Measurements from ENCODE around the gene PHF19.

PHF19 gene

DNA sequence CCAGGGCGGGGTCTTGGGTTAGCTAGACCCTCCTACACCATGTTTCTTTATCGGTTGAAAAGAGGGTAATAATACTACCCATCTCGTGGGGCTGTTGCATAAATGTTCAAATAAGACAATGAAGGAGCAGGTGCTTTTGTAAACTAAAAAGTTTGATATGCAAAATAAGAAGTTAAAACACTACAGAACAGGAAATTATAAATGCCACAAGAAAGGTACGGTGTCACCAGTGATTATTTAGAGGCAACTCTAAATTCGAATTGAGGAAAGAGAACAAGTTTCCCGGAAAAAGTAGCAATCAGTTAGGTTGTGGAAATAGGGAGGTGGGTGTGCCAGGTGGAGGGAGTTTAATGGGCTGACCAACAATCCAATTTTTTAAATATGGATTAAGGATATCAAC lies 2.5 kb upstream of the PHF19 start:
- Histone ChIP-seq H3K36me3 (ENCODE audit: insufficient read depth, low read length) (peaks cover 5% of the 10 kb centered on the region), H3K27me3 (ENCODE audit: insufficient read depth, low read length) (no peaks in the 10 kb centered on the region), H2AFZ (ENCODE audit: low read depth, low read length) (no peak overlapping the region), H3K4me3 (ENCODE audit: low read length) (no peak overlapping the region), H3K4me1 (ENCODE audit: insufficient read depth, low read length) (peaks cover 10% of the 10 kb centered on the region), H3K9me3 (ENCODE audit: low read length) (no peaks in the 10 kb centered on the region)

DNA sequence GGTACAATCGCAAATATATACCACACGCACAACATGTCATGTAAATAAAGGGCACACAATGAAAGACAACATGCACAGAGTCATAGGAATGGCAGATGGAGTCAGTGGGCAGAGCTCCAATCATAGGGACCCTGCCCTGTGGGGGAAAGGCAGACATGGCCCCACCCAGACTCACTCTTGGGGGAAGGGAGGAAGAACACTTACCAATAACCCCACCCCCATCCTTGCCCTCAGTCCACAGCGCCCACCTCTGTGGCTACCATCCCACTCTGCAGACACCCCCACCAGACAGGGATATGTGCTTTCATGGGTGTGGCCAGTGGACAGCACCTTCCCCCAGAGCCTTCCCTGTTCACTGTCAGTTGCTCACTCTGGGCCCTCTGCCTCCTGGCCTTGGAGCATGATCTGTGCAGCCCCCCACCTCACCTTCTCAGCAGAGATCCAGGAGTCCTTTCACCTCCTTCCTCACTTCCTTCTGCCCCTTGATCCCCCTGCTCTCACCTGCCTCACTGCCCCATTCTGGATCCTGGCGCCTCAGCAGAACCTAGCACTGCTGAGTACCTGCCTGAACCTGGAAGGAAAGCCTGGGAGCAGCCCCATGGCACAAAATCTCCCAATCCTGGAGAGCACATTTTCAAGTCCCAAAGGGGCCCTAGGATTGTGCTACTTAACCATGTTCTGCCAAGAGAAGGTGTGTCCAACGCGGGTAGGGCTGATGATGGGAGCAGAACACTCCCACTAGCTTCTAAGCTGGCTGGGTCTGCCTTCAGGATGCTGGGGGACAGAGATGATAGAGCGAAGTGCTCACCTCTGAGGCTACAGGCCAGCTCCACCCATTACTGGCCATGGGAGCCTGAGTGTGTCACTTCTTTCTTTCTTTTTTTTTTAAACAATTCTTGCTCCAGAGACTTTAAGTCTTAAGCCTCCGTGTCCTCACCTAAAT lies 1.5 kb upstream of the PHF19 start:
- H3K27me3 ChIP-seq (ENCODE audit: insufficient read depth, low read length) = no peaks in the 10 kb centered on the region
- H3K9me3 ChIP-seq (ENCODE audit: low read length) = no peaks in the 10 kb centered on the region
- H3K4me1 ChIP-seq (ENCODE audit: insufficient read depth, low read length) = peaks cover 10% of the 10 kb centered on the region
- H3K36me3 ChIP-seq (ENCODE audit: insufficient read depth, low read length) = peaks cover 14% of the 10 kb centered on the region
- no peak overlapping the region for H2AFZ ChIP-seq (ENCODE audit: low read depth, low read length)
- H3K4me3 ChIP-seq (ENCODE audit: low read length) = no peak overlapping the region

DNA sequence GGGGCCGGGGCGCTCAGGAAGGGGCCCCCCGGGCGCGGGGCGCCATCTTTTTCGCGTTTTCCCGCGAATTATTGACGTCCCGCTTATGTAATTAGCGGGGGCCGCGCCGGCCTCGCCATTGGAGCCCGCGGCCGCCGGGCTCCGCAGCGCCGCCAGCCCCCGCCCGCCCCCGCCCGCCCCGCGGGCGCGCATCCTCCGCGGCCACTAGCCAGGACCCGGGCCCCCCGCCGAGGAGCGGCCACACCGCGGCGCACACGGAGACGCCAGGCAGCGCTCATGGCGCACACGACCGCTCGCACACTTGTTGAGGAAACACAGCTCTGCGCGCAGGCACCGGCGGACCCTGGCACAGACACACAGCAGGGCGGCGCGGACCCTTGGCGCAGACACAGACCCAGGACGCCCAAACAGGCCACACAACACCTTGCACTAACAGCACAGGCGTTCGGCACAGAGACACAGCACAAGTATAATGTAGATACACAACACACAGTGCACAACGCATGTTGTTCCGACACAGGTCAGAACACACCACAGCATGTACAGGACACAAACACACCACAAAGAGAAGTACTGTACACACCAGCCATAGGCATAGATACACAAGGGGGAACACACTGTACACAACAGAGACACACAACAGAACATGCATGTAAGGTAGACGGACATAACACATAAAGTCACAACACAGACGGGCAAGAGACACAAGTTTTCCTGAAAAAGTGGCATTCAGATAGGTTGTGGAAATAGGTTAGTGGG lies 467 bp upstream of the PHF19 start:
- peaks cover 10% of the 10 kb centered on the region for H3K4me1 ChIP-seq (ENCODE audit: insufficient read depth, low read length)
- H2AFZ ChIP-seq (ENCODE audit: low read depth, low read length) = peak overlapping the region; percentile 39
- peaks cover 20% of the 10 kb centered on the region for H3K36me3 ChIP-seq (ENCODE audit: insufficient read depth, low read length)
- H3K9me3 ChIP-seq (ENCODE audit: low read length) = no peaks in the 10 kb centered on the region
- H3K27me3 ChIP-seq (ENCODE audit: insufficient read depth, low read length) = no peaks in the 10 kb centered on the region
- H3K4me3 ChIP-seq (ENCODE audit: low read length) = peak overlapping the region; percentile 48

DNA sequence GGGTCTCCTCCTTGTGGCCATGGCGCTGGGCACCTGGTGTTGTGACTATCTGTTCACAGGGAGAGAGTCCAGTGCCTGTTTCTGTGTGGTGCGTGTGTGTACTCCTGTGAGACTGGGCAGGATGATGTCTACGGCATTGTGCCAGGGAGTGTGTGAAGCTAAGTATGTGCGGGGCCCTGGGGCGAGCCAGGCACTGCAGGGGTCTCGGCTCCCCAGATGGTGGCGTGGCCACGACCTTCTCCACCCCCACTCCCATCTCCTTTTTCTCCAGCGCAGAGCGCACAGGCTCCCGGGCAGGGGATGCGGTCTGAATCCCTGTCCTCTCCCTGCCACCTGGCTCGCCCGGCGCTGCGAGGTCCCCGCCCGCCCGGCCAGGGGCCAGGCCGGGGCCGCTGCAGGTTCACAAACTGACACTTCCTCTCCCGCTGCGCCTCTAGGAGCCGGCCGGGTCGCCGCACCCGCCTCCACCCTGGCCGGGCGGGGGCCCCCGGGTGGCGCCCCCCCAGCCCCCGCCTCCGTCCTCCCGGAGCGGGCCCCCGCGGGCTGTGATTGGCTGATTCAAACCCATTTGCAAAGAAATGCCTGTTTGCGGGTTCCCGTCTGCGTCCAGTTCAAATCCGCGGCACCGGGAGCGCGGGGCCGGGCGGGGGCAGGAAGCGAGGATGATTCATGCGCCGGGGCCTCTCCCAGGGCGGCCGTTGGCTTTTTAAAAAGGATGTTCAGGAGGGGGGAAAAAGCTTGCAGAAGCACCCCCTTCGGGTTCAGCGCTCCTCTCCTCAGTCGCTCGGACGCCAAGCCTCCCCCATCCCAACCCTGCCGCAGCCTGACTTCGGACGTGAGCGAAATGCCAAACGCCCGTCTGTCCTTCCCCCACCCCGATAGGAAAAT lies 790 bp downstream of the PHF19 start:
- H3K36me3 ChIP-seq (ENCODE audit: insufficient read depth, low read length) = peaks cover 24% of the 10 kb centered on the region
- no peaks in the 10 kb centered on the region for H3K27me3 ChIP-seq (ENCODE audit: insufficient read depth, low read length)
- H2AFZ ChIP-seq (ENCODE audit: low read depth, low read length) = peak overlapping the region; percentile 97
- H3K4me3 ChIP-seq (ENCODE audit: low read length) = peak overlapping the region; percentile 69
- H3K9me3 ChIP-seq (ENCODE audit: low read length) = no peaks in the 10 kb centered on the region
- H3K4me1 ChIP-seq (ENCODE audit: insufficient read depth, low read length) = peaks cover 10% of the 10 kb centered on the region

DNA sequence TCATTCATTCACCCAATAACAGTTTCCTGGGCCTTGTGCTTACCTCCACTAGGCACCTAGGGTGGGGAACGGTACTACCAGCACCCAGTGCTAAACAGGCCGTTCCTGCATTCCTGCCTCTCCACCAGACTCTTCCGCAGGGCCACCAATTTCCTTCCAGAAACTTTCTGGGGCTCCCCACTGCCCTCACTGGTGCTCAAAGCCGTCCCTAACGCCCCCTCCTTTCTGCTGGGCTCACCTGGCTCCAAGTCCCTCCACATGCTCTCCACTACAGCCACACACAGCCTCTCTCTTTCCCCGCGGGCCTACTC lies 1.4 kb downstream of the PHF19 start:
- Histone ChIP-seq H2AFZ (ENCODE audit: low read depth, low read length) (peak overlapping the region; percentile 97), H3K9me3 (ENCODE audit: low read length) (no peaks in the 10 kb centered on the region), H3K36me3 (ENCODE audit: insufficient read depth, low read length) (peaks cover 26% of the 10 kb centered on the region), H3K27me3 (ENCODE audit: insufficient read depth, low read length) (no peaks in the 10 kb centered on the region), H3K4me3 (ENCODE audit: low read length) (peak overlapping the region; percentile 69), H3K4me1 (ENCODE audit: insufficient read depth, low read length) (peaks cover 10% of the 10 kb centered on the region)

DNA sequence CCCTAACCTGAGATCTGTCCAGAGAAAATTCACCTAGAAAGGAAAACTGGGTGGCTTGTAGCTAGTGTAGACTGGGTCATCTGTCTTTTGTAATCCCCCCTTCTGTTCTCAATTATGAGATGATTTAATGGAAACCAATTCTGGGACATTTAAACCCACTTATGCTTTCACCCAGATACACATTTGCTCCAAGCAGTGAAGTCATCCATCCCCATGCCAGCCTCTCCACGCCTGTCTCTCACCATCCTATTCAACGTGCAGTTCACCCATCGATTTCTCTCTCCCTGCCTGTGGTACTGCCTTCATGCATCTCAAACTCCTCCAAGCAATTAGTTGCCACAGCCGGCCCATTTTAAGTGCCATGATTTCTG lies 1.8 kb downstream of the PHF19 start:
- H3K36me3 ChIP-seq (ENCODE audit: insufficient read depth, low read length) = peaks cover 30% of the 10 kb centered on the region
- peaks cover 10% of the 10 kb centered on the region for H3K4me1 ChIP-seq (ENCODE audit: insufficient read depth, low read length)
- H2AFZ ChIP-seq (ENCODE audit: low read depth, low read length) = no peak overlapping the region
- no peaks in the 10 kb centered on the region for H3K27me3 ChIP-seq (ENCODE audit: insufficient read depth, low read length)
- no peak overlapping the region for H3K4me3 ChIP-seq (ENCODE audit: low read length)
- no peaks in the 10 kb centered on the region for H3K9me3 ChIP-seq (ENCODE audit: low read length)

DNA sequence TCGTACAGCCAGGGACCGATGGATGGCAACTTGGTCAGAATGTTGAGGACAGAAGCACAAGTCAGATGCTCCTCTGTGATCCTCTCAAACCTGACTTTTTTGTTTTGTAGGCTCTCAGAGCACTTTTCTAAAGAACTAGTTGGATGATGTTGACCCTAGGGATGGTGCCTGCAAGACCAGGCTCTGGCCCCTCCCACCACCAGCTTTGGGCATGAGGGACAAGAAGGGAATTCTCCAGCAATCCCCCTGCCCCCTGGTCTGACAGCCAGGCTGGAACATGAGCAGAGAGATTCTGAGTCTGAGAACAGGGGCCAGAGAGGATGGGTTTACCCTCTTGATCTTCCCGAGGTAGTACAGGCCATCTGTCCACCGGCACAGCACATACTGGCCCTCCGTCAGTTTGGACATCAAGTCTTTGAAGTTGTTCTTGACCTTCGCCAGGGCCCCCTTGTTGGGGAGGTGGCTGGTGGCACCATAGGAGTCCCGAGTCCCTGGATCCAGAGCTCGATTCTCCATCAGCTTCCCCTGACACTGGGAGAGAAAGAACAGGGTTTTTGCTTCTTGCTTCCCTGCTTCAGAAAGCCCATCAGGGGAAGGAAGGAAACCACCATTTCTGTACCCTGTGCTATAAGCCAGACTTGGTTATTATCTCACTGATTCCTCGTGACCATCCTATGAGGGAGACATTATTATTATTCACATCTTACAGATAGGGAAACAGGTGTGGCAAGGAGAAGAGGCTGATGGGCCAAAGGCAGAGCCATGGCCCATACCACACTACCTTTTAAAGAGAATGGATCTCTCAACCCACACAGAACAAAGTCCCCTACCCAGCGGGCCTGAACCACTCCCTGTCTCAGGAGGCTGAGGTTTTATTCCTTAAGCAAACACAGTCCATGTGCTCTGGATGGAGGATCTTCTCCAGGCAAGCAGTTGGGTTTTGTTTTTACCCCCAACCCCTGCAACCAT lies 2.5 kb downstream of the PHF19 start:
- H2AFZ ChIP-seq (ENCODE audit: low read depth, low read length) = no peak overlapping the region
- peaks cover 10% of the 10 kb centered on the region for H3K4me1 ChIP-seq (ENCODE audit: insufficient read depth, low read length)
- no peaks in the 10 kb centered on the region for H3K27me3 ChIP-seq (ENCODE audit: insufficient read depth, low read length)
- H3K9me3 ChIP-seq (ENCODE audit: low read length) = peaks cover 3% of the 10 kb centered on the region
- H3K4me3 ChIP-seq (ENCODE audit: low read length) = no peak overlapping the region
- H3K36me3 ChIP-seq (ENCODE audit: insufficient read depth, low read length) = peaks cover 36% of the 10 kb centered on the region

DNA sequence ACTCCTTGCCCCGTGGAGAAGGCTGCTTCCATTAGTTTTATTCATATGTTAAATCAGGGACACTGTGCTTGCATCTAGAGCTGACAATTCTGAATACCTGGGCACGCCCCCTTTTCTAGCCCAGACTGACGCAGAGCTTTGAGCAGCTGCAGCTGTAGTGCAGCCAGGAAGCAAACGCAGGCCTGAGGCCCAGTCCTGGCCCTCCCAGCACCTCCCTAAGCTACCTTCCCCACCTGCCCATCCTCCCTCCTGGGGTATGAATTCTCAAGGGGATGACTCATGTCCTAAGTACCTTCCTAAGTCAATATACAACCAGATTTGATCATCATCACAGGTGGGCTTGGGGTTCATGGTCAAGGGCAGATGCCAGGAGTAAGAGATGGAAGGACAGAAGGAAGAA lies 3.5 kb downstream of the PHF19 start:
- Histone ChIP-seq H3K9me3 (ENCODE audit: low read length) (peaks cover 3% of the 10 kb centered on the region), H3K36me3 (ENCODE audit: insufficient read depth, low read length) (peaks cover 39% of the 10 kb centered on the region), H3K4me1 (ENCODE audit: insufficient read depth, low read length) (peaks cover 10% of the 10 kb centered on the region), H3K4me3 (ENCODE audit: low read length) (no peak overlapping the region), H3K27me3 (ENCODE audit: insufficient read depth, low read length) (no peaks in the 10 kb centered on the region), H2AFZ (ENCODE audit: low read depth, low read length) (no peak overlapping the region)

DNA sequence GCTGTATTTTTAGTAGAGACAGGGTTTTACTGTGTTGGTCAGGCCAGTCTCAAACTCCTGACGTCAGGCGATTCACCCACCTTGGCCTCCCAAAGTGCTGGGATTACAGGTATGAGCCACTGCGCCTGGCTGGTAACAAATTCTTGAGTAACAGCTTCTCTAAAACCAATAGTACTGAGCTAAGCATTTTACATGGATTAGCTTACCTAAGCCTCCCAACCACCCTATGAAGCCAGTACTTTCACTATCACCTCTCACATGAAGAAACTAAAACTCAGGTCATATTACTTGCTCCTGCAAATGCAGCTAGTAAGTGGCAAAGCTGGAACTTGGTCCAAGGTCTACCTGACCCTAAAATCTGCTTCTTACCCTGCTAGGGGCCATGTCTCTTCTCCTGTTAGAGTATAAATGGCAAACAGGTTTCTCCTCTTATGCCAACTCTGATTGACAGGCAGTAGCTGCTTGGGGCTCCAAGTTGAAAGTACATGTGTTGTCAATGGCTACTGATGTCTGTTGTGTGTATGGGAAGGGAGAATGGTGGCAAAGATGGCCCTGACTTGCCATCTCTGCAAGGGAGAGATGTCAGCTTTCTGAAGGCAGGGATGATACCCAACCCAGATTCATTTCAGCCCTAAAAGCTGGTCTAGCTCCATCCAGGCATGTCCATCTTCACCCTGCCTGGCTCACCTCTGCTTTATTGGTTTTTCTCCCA lies 4.0 kb downstream of the PHF19 start:
- Histone ChIP-seq H3K27me3 (ENCODE audit: insufficient read depth, low read length) (no peaks in the 10 kb centered on the region), H3K9me3 (ENCODE audit: low read length) (peaks cover 3% of the 10 kb centered on the region), H3K4me1 (ENCODE audit: insufficient read depth, low read length) (peaks cover 10% of the 10 kb centered on the region), H2AFZ (ENCODE audit: low read depth, low read length) (no peak overlapping the region), H3K4me3 (ENCODE audit: low read length) (no peak overlapping the region), H3K36me3 (ENCODE audit: insufficient read depth, low read length) (peaks cover 39% of the 10 kb centered on the region)

DNA sequence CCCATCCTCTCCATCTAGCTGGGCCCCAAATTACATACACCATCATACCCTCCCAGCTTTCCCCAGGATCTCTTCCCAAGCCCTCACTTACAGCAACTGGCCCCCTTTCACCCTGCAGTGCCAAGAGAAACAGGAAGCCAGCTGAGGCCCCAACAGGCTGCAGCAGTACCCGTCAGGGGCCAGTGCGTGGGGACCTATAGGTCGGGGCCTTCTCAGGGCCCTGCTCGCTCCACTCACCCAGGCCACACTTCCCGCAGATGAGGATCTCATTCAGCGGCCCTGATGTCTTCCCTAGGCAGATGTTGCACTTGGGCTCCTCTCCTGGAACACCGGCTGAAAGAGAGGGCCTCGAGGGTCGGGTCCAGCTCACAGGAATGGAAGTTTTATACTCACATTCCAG lies 6.8 kb downstream of the PHF19 start:
- H3K4me3 ChIP-seq (ENCODE audit: low read length) = no peak overlapping the region
- no peaks in the 10 kb centered on the region for H3K4me1 ChIP-seq (ENCODE audit: insufficient read depth, low read length)
- peaks cover 61% of the 10 kb centered on the region for H3K36me3 ChIP-seq (ENCODE audit: insufficient read depth, low read length)
- no peaks in the 10 kb centered on the region for H3K27me3 ChIP-seq (ENCODE audit: insufficient read depth, low read length)
- H3K9me3 ChIP-seq (ENCODE audit: low read length) = peaks cover 3% of the 10 kb centered on the region
- no peak overlapping the region for H2AFZ ChIP-seq (ENCODE audit: low read depth, low read length)

DNA sequence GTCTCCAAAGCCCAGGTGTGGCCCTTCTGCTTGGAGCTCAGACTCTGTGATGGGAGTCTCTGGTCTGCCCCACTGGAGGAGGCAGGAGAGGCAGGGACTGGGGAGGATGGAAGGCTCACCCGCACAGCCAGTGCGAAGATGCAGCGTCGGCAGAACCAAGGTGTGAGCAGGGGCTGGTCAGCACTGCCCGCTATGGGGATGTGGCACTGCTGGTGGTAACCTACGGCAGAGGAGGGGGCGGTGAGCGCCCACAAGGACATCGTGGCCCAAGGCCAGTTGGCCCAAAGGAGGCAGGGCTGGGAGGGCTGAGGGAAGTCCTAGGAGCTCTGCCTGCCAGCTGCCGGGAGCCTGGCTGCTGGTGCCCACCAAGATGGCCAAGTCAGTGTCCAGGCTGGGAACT lies 7.3 kb downstream of the PHF19 start:
- peaks cover 3% of the 10 kb centered on the region for H3K9me3 ChIP-seq (ENCODE audit: low read length)
- H3K36me3 ChIP-seq (ENCODE audit: insufficient read depth, low read length) = peaks cover 62% of the 10 kb centered on the region

DNA sequence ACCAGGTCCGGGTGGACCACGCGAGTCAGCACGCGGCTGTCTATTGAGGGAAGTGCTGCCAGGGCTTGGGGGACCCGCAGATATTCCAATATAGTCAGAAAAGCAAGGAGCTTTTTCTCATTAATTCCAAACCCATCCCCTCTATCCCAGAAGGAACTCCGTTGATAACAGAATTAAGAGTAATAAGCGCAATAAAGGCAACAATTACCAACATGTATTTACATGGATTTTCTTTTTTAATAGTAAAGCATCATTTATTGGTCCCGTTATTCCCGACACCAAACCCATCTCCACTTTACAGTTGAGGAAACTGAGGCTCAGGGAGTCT lies 7.7 kb downstream of the PHF19 start:
- H2AFZ ChIP-seq (ENCODE audit: low read depth, low read length) = no peak overlapping the region
- H3K27me3 ChIP-seq (ENCODE audit: insufficient read depth, low read length) = no peaks in the 10 kb centered on the region
- H3K4me3 ChIP-seq (ENCODE audit: low read length) = no peak overlapping the region
- H3K4me1 ChIP-seq (ENCODE audit: insufficient read depth, low read length) = no peaks in the 10 kb centered on the region
- peaks cover 58% of the 10 kb centered on the region for H3K36me3 ChIP-seq (ENCODE audit: insufficient read depth, low read length)
- H3K9me3 ChIP-seq (ENCODE audit: low read length) = peaks cover 3% of the 10 kb centered on the region

More for the DNA sequence above, 7.3 kb downstream of the PHF19 start:
- Histone ChIP-seq H3K4me1 (ENCODE audit: insufficient read depth, low read length) (no peaks in the 10 kb centered on the region), H2AFZ (ENCODE audit: low read depth, low read length) (no peak overlapping the region), H3K27me3 (ENCODE audit: insufficient read depth, low read length) (no peaks in the 10 kb centered on the region), H3K4me3 (ENCODE audit: low read length) (no peak overlapping the region)

Data from neuron (in vitro differentiated cells).